Sigmoid colon (tissue), 7 donors: Measurements from ENCODE around the gene FBF1. TPM values are rescaled to one million over a fixed set of nuclear protein-coding genes. Genes with fewer than 3 reads are reported as not detected.

Experiments used
- DNase-seq: peaks from one replicate; pipeline ENCODE4 v3.0.0-alpha.2; 2019
- H3K27ac ChIP-seq, 4 donors: fragments of 200-600 bp; sonication (generic); one replicate each; pipeline ENCODE4 v1.5.1; 2016 to 2019; ENCODE audit warnings: mild to moderate bottlenecking in 1 of 4
- H3K27me3 ChIP-seq, 3 donors: fragments of 200-600 bp; sonication (generic); one replicate each; pipeline ENCODE4 v1.5.1; 2019; ENCODE audit warnings: mild to moderate bottlenecking in 1 of 3
- H3K36me3 ChIP-seq, 4 donors: fragments of 200-600 bp; sonication (generic); one replicate each; pipeline ENCODE4 v1.5.1; 2016 to 2019
- H3K4me1 ChIP-seq, 4 donors: fragments of 200-600 bp; sonication (generic); one replicate each; pipeline ENCODE4 v1.5.1; 2017 to 2019
- H3K4me3 ChIP-seq, 4 donors: fragments of 200-600 bp; sonication (generic); one replicate each; pipeline ENCODE4 v1.5.1; 2017 to 2019; ENCODE audit warnings: mild to moderate bottlenecking in 2 of 4, moderate library complexity in 1 of 4
- H3K9me3 ChIP-seq, 4 donors: fragments of 200-600 bp in 3 of 4; sonication (generic) in 3 of 4; one replicate each; pipeline versions ENCODE4 v1.5.1 to v1.6.1; 2013 to 2019
- EP300 ChIP-seq, 4 donors: sonication (generic); formaldehyde crosslinking; IDR thresholded peaks; one replicate each; pipeline ENCODE4 v1.6.1; 2017; ENCODE audit warnings: antibody characterized with exemption in 4 of 4
- POLR2A ChIP-seq, 2 donors: fragments of 450-650 bp; IDR thresholded peaks; one replicate each; pipeline ENCODE4 v1.6.1; 2016; ENCODE audit warnings: antibody characterized with exemption in 2 of 2, mild to moderate bottlenecking in 2 of 2, moderate library complexity in 2 of 2
- POLR2AphosphoS5 ChIP-seq, 4 donors: sonication (generic); formaldehyde crosslinking; IDR thresholded peaks; one replicate each; pipeline ENCODE4 v1.6.1; 2017; ENCODE audit warnings: antibody characterized with exemption in 4 of 4
- WGBS, 2 donors: extraction: QIAGEN DNeasy Blood & Tissue Kit; methylation state at CpG; one replicate each; pipeline ENCODE4 v1.1.7; 2013; 5-methylcytosine and 5-hydroxymethylcytosine counted together
- intact Hi-C: fragments of 100-400 bp; cut with DNase I; formaldehyde crosslinking; loops from one replicate; pipeline ENCODE4 v1.15.1; 2023
- polyA plus RNA-seq, 3 donors: library from polyadenylated mRNA; stranded (reverse); fragments of 200-250 nt; gene quantifications; one replicate each; pipeline ENCODE4 v1.2.3, GENCODE V29; 2013
- total RNA-seq, 4 donors: library from RNA; depleted of rRNA; stranded (reverse); fragments of >200 nt; gene quantifications; one replicate each; pipeline ENCODE4 v1.1.0, GENCODE V29; 2016
- TF ChIP-seq, protein P1 (sequence below), 4 experiments: fragments of 450-650 bp in 3 of 4; fragments of 200-600 bp in 1 of 4; IDR thresholded peaks; one replicate each; pipeline ENCODE4 v1.5.1; 2016 to 2019; ENCODE audit warnings: antibody characterized with exemption in 4 of 4, mild to moderate bottlenecking in 3 of 4, moderate library complexity in 2 of 4
- donor health status: healthy with polysubstance abuse.
- donor health status: Bipolar disorder and iron deficiency.
- donor health status: healthy.

The FBF1 gene
- total and polyA plus RNA-seq, 7 donors = 1.2 to 16.6 (median 5.4) TPM

DNA sequence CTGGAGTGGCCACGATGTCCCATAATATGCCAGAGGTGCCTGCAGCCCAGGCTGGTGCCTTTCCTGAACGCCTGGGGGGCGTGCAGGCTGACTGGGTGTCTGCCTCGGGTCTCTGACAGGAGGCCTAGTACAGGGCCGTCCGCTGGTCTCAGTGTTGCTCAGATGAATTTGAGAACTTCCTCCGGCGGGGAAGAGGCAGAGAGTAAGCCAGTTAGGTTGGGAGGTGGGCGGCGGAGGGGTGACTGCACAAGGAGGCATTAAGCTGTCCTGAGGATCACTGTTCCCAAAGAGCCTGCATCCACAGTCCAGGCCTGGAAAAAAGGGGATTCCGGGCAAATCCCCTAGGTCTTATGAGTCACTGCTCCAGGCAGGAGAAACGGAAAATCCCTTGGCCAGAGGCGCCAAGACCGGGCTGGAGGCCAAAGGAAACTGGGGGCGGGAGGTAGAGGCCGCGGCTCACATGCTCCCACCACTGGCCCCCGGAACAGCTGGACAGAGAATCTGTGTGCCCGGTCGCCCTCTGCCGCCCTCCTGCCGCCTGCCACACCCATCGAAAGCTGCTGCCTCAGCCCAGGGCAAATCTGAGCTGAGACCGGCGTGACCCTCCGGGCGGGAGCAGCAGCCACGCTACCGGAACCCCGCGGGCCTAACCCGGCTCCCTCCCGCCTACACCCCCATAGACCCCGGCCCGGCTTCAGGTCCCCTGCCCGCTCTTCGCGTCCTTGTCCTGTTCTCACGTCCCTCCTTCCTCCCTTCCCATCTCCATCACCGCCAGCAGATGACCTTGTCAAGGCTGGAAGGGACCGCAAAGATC, 63.7 kb downstream of the FBF1 start:
- Histone ChIP-seq H3K36me3 (peaks cover 0 to 19% (median 12%) of the 10 kb centered on the region in 4 donors), H3K27ac (peak overlapping the region; percentile 95 to 98 (median 97)), H3K9me3 (no peaks in the 10 kb centered on the region), H3K4me1 (peaks cover 5 to 57% (median 52%) of the 10 kb centered on the region in 4 donors), H3K27me3 (no peaks in the 10 kb centered on the region), H3K4me3 (peak overlapping the region; percentile 62 to 92 (median 80))
- TF ChIP-seq POLR2A (IDR thresholded peaks at IDR 0.05) (peak in 1 of 2 donors; percentile 11), EP300 (IDR thresholded peaks at IDR 0.05) (peak in 2 of 4 donors; percentile 60 to 90), POLR2AphosphoS5 (IDR thresholded peaks at IDR 0.05) (peak; percentile 74 to 94 (median 83))
- TF ChIP-seq, protein P1, sequence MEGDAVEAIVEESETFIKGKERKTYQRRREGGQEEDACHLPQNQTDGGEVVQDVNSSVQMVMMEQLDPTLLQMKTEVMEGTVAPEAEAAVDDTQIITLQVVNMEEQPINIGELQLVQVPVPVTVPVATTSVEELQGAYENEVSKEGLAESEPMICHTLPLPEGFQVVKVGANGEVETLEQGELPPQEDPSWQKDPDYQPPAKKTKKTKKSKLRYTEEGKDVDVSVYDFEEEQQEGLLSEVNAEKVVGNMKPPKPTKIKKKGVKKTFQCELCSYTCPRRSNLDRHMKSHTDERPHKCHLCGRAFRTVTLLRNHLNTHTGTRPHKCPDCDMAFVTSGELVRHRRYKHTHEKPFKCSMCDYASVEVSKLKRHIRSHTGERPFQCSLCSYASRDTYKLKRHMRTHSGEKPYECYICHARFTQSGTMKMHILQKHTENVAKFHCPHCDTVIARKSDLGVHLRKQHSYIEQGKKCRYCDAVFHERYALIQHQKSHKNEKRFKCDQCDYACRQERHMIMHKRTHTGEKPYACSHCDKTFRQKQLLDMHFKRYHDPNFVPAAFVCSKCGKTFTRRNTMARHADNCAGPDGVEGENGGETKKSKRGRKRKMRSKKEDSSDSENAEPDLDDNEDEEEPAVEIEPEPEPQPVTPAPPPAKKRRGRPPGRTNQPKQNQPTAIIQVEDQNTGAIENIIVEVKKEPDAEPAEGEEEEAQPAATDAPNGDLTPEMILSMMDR (IDR thresholded peaks at IDR 0.05) = no peak
- intact Hi-C loops = loop anchor here (1.0 to 5.0 kb wide), 3 partner anchors 19 to 95 kb away; partner anchors contain the start of genes TRIM65, UNK and WBP2
- WGBS, 2 donors = 5 to 6% methylated on average over 41 of the region's 41 CpGs
- peak; percentile 98 for DNase-seq

DNA sequence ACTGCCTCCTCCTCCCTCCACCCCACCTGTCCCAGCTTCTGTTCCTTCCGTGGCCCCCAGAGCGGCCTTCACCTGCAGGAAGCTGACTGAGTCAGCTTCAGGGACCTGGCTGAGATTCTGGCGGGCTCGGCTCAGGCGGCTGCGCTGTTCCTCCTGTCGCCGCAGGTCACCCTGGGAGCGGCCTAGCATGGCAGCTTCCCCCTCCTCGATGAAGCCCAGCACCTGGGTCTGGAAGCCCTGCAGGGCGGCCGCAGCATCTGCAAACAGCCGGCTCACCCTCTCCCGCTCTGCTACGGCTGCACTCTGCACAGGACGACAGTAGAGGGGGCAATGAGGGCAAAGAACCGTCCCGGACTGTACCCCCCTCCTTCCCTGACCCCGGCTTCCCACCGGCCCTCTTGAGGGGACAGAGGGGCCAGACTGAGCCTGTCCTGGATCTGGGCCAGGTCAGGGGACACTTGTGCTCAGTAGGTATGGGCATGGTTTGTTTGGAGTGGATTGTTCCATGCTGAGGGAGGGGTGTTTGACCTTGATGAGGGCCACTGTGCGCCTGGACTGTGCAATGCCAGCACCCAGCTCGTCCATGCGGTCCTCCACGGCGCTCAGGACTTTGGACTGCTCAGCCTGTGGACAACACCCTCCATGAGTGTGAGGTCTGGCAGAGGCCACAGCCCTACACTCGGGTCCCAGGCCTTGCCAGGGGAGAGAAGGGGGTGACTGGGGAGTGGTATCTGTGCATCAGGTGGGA, 64.5 kb downstream of the FBF1 start:
- Histone ChIP-seq H3K36me3 (peaks cover 0 to 19% (median 12%) of the 10 kb centered on the region in 4 donors), H3K27ac (peak overlapping the region; percentile 95 to 98 (median 97)), H3K4me3 (peak overlapping the region; percentile 62 to 92 (median 80)), H3K27me3 (no peaks in the 10 kb centered on the region), H3K4me1 (peaks cover 5 to 59% (median 56%) of the 10 kb centered on the region in 4 donors), H3K9me3 (no peaks in the 10 kb centered on the region)
- WGBS, 2 donors = 4 to 16% methylated on average over 26 of the region's 26 CpGs
- peak in 1 of 4 donors; percentile 22 for TF ChIP-seq EP300 (IDR thresholded peaks at IDR 0.05)
- TF ChIP-seq, protein P1 (IDR thresholded peaks at IDR 0.05) = peak in 1 of 4 experiments; percentile 29
- TF ChIP-seq POLR2AphosphoS5 (IDR thresholded peaks at IDR 0.05) = peak in 1 of 4 donors; percentile 2
- peak in 1 of 2 donors; percentile 24 for TF ChIP-seq POLR2A (IDR thresholded peaks at IDR 0.05)
- intact Hi-C loops = loop anchor here (5.0 kb wide), 1 partner anchor 94 kb away; the partner anchor contains the start of gene UNK
- DNase-seq = peak; percentile 77

DNA sequence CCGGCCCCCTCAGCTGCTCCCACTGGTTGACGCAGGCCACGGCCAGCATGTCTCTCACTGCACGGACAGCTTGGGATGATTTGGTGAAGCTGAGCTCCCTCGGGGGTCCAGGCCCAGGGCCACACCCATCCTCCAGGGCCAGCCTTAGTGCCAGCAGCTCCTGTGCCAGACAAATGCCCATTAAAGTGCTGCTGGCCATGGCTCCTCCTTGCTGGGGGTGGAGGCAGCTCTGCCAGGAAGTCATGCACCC, 65.0 kb downstream of the FBF1 start:
- Histone ChIP-seq H3K27ac (peak overlapping the region; percentile 95 to 98 (median 97)), H3K4me1 (peaks cover 5 to 64% (median 61%) of the 10 kb centered on the region in 4 donors), H3K4me3 (peak overlapping the region; percentile 62 to 92 (median 80)), H3K27me3 (no peaks in the 10 kb centered on the region), H3K36me3 (peaks cover 0 to 19% (median 12%) of the 10 kb centered on the region in 4 donors), H3K9me3 (no peaks in the 10 kb centered on the region)
- DNase-seq = peak; percentile 89
- intact Hi-C loops = loop anchor here (5.0 kb wide), 1 partner anchor 94 kb away; the partner anchor contains the start of gene UNK
- 21 to 43% methylated on average over 5 of the region's 5 CpGs for WGBS, 2 donors
- peak; percentile 5 to 62 (median 50) for TF ChIP-seq POLR2AphosphoS5 (IDR thresholded peaks at IDR 0.05)
- no peak for TF ChIP-seq EP300 (IDR thresholded peaks at IDR 0.05)
- TF ChIP-seq POLR2A (IDR thresholded peaks at IDR 0.05) = no peak

DNA sequence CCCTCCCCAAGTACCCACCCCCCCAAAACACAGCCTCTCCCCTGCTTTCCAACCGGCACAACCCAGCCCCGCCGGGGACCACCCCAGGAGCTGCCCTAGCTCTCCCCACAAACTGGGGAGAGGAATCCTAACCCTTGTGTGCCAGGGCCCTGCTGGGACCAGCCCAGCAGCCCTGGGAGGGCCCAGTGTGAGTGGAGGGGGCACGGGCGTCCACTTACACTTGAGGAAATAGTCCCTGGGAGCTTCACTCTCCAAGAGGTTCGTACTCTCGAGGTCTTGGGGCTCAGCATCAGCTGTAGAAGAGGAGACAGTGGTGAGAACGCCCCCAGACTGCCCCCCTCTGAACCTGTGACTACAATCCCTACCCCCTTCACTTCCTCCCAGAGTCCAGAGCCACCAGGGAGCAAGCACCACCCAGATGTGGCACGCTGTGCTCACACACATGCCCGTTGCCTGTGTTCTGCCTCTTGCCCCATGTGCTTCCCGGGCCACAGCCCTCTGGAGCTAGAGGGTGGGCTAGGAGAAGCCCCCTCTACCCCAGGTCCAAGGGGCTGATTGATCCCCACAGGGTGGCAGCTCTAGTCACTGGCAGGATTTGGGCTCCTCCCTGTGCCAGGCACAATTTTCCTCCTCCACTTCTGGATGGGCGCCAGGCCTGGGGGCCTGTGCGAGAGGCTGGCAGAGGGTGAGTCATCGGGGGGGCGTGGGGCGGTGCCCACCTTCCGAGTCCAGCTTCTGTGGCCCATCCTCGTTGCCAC, 65.5 kb downstream of the FBF1 start:
- intact Hi-C loops = loop anchor here (5.0 kb wide), 1 partner anchor 93 kb away; the partner anchor contains the start of gene UNK
- H3K36me3 ChIP-seq = peaks cover 0 to 19% (median 12%) of the 10 kb centered on the region in 4 donors
- peak overlapping the region; percentile 95 to 98 (median 97) for H3K27ac ChIP-seq
- no peaks in the 10 kb centered on the region for H3K27me3 ChIP-seq
- TF ChIP-seq POLR2AphosphoS5 (IDR thresholded peaks at IDR 0.05) (no peak), EP300 (IDR thresholded peaks at IDR 0.05) (no peak), POLR2A (IDR thresholded peaks at IDR 0.05) (no peak)
- TF ChIP-seq, protein P1 (IDR thresholded peaks at IDR 0.05) = no peak
- peaks cover 5 to 69% (median 66%) of the 10 kb centered on the region in 4 donors for H3K4me1 ChIP-seq
- WGBS, 2 donors = 45 to 60% methylated on average over 18 of the region's 18 CpGs
- peak overlapping the region in 3 of 4 donors; percentile 62 to 92 (median 80) for H3K4me3 ChIP-seq
- DNase-seq = peak; percentile 88
- no peaks in the 10 kb centered on the region for H3K9me3 ChIP-seq
